GM12875 (cell line): Measurements from ENCODE around the gene NCSTN.

ENCODE experiments used
- H3K4me3 ChIP-seq: one replicate; pipeline ENCODE4 v1.5.1; 2011; ENCODE audit warnings: low read depth, low read length, control low read depth
- CTCF ChIP-seq: IDR thresholded peaks from 2 replicates; pipeline ENCODE4 v1.5.1; 2011; ENCODE audit warnings: low read depth, mild to moderate bottlenecking, control low read depth, inconsistent platforms, low read length, moderate library complexity, borderline replicate concordance; ENCODE audit not compliant: insufficient read depth

Gene NCSTN

GRCh38 chr1:160358073-160358472 lies 14.9 kb downstream of the NCSTN start:
- H3K4me3 ChIP-seq = no peak overlapping the region
- no peak for TF ChIP-seq CTCF

GRCh38 chr1:160359559-160360226 lies 16.5 kb downstream of the NCSTN start:
- H3K4me3 ChIP-seq = no peak overlapping the region
- TF ChIP-seq CTCF = no peak

DNA sequence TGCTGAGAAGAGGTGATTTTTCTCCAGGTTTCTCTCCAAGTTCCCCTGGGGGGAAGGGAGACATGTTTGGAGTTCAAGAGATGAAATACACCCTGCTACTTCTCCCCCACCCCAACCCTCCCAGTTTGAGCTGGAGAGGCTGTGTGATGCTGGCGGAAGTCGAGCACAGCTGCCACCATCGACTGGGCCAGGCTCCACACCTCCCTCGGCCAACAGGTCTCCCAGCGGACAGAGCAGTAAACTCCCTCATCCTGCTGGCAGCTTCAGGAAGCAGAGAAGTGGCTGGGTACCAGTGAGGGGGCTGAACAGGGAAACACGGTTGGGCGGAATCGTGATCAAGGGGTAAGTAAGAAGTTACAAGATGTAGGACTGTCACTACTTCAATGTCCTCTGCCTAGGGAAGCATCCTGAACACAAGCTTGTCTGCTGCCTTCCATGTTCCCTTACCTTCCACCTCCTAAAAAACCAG lies 17.1 kb downstream of the NCSTN start:
- no peak for TF ChIP-seq CTCF
- no peak overlapping the region for H3K4me3 ChIP-seq

- no peak for TF ChIP-seq CTCF
- H3K4me3 ChIP-seq = no peak overlapping the region
Measured at GRCh38 chr1:160361199-160361598, 18.0 kb downstream of the NCSTN start.

DNA sequence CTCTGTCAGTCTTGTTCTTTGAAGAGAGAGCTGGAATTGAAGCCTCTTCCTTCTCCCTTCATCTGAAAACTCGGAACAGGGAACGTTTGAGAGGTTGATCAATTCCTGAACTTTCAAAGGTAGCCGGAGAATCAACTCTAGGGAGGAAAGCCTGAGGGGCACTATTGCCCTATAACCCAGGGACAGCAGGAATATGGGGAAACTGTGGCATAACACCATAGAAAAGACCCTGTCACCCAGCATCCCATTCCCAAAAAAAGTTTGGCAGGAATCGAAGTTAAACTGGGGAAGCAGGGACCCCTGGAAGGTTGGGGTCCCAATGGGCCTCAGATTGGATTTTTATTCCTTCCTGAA lies 18.6 kb downstream of the NCSTN start:
- no peak overlapping the region for H3K4me3 ChIP-seq
- TF ChIP-seq CTCF = no peak

- no peak for TF ChIP-seq CTCF
- H3K4me3 ChIP-seq = no peak overlapping the region
Measured at GRCh38 chr1:160362168-160362957, 19.2 kb downstream of the NCSTN start.

DNA sequence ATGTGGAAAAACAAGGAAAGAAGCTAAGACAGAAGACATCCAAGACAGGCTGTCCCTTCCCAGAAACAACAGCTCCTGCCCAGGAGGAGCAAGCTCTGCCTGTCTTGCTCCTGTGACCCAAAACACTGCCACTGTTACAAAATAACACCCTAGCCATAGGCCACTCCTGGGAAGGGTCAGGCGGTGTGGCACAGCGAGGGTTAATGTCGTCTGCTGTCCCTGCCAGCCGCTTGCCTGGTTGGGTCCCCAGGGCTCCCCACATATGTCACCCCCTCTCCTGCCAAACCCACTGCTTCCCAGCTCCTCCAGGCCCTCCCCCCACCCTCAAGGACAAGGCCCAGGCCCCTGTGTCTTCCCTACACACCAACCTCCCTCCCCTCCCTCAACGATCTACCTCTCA lies 19.8 kb downstream of the NCSTN start:
- TF ChIP-seq CTCF = no peak
- H3K4me3 ChIP-seq = no peak overlapping the region
